A673 (cell line): ENCODE measurements around the gene HMGCS2.

Source experiments
- CTCF ChIP-seq: fragments of 300-800, 200-600 bp; sonication (generic); conservative IDR thresholded peaks from 2 replicates; pipeline ENCODE4 v1.5.1; 2017; ENCODE audit warnings: low read depth, mild to moderate bottlenecking, antibody characterized with exemption, low read length, moderate library complexity, mixed read lengths
- EZH2 ChIP-seq: fragments of 200-600 bp; sonication (generic); IDR thresholded peaks from 2 replicates; pipeline ENCODE4 v1.6.1; 2017; ENCODE audit warnings: borderline replicate concordance, low read depth, mild to moderate bottlenecking, mixed read lengths, antibody characterized with exemption, low read length; ENCODE audit not compliant: poor library complexity, severe bottlenecking

- TF ChIP-seq CTCF (no peak), EZH2 (no peak)
These were observed 55.5 kb downstream of the HMGCS2 start for GRCh38 chr1:119713039-119713748.
